HG03432 (cell line): ENCODE data around the gene TMEM115.

Experiments used
- ATAC-seq: cut with Tn5 transposase; IDR thresholded peaks from one replicate; pipeline ENCODE4 v1.9.1; 2021; ENCODE audit warnings: mild to moderate bottlenecking, moderate library complexity; ENCODE audit not compliant: unreplicated experiment

The TMEM115 gene

GRCh38 chr3:50358911-50359759 is at the start of gene TMEM115:
Gene TMEM115 (minus strand): TSS chr3:50359521. CDS start chr3:50359063, 458 bp downstream.
- ATAC-seq, result peak; percentile 97

GRCh38 chr3:50408443-50408944 is 49.2 kb upstream of the TMEM115 start:
- ATAC-seq, result no peak

GRCh38 chr3:50406487-50406886 is 47.2 kb upstream of the TMEM115 start:
- no peak for ATAC-seq

- no peak for ATAC-seq
Observed at GRCh38 chr3:50405249-50405648, 45.9 kb upstream of the TMEM115 start.

- no peak for ATAC-seq
Observed at GRCh38 chr3:50401978-50402595, 42.8 kb upstream of the TMEM115 start.

GRCh38 chr3:50396502-50396901 is 37.2 kb upstream of the TMEM115 start:
- no peak for ATAC-seq

GRCh38 chr3:50395070-50395860 is 35.9 kb upstream of the TMEM115 start:
- no peak for ATAC-seq

- ATAC-seq, result no peak
Observed at GRCh38 chr3:50393061-50393460, 33.7 kb upstream of the TMEM115 start.

GRCh38 chr3:50392101-50392715 is 32.9 kb upstream of the TMEM115 start:
- ATAC-seq, result no peak

GRCh38 chr3:50390508-50391224 is 31.3 kb upstream of the TMEM115 start:
- ATAC-seq, result no peak

GRCh38 chr3:50389414-50389767 is 30.1 kb upstream of the TMEM115 start:
- ATAC-seq, result no peak

- no peak for ATAC-seq
Observed at GRCh38 chr3:50388720-50389413, 29.5 kb upstream of the TMEM115 start.

- no peak for ATAC-seq
Observed at GRCh38 chr3:50388016-50388719, 28.8 kb upstream of the TMEM115 start.

- ATAC-seq, result no peak
Observed at GRCh38 chr3:50385754-50386153, 26.4 kb upstream of the TMEM115 start.

GRCh38 chr3:50383750-50384149 is 24.4 kb upstream of the TMEM115 start:
- ATAC-seq, result no peak

- ATAC-seq, result no peak
Observed at GRCh38 chr3:50382722-50383121, 23.4 kb upstream of the TMEM115 start.

- no peak for ATAC-seq
Observed at GRCh38 chr3:50381383-50381782, 22.1 kb upstream of the TMEM115 start.

GRCh38 chr3:50380405-50381085 is 21.2 kb upstream of the TMEM115 start:
- no peak for ATAC-seq

GRCh38 chr3:50378757-50379156 is 19.4 kb upstream of the TMEM115 start:
- no peak for ATAC-seq
